ENCODE data around the gene TENM3. TPM values are rescaled to one million over a fixed set of nuclear protein-coding genes. Genes with fewer than 3 reads are reported as not detected.

Gene TENM3
- polyA plus RNA-seq, 1 of the 3 experiments (the other 2 are of a cell fraction), result 10.4 TPM

- Histone ChIP-seq H4K20me1 (ENCODE audit: insufficient read depth) (no peaks in the 10 kb centered on the region), H2AFZ (ENCODE audit: low read depth) (no peak overlapping the region), H3K9me2 (no peaks in the 10 kb centered on the region), H3K36me3 (replicated peaks in 1 of 2; ENCODE audit: control insufficient read depth in 1 of 2, insufficient read depth in 2 of 2, low read length in 1 of 2) (peaks cover 0 to 20% of the 10 kb centered on the region in 2 experiments), H3K79me2 (ENCODE audit: insufficient read depth) (no peaks in the 10 kb centered on the region), H3K27ac (ENCODE audit: low read depth in 2 of 2, low read length in 1 of 2) (no peak overlapping the region), H3K9ac (no peak overlapping the region), H3K4me2 (no peak overlapping the region), H3K4me3 (ENCODE audit: low read depth in 2 of 2, low read length in 1 of 2) (no peak overlapping the region), H3K27me3 (ENCODE audit: insufficient read depth) (no peaks in the 10 kb centered on the region), H3K4me1 (ENCODE audit: control insufficient read depth in 1 of 2, insufficient read depth in 2 of 2, low read depth in 1 of 2, low read length in 1 of 2) (peaks cover 0 to 18% of the 10 kb centered on the region in 2 experiments; a peak in 2 of 4 replicates), H3F3A (replicated peaks; ENCODE audit: insufficient read depth) (no peaks in the 10 kb centered on the region), H3K9me3 (no peaks in the 10 kb centered on the region)
- 75% methylated on average over 3 of the region's 3 CpGs for WGBS (ENCODE audit: low lambda C conversion rate)
- ChIA-PET POLR2A (no interaction called here), CTCF (no interaction called here)
- TF ChIP-seq TCF12 (IDR thresholded peaks at IDR 0.05) (no peak), POLR2AphosphoS5 (IDR thresholded peaks at IDR 0.05; ENCODE audit: low read depth, low read length) (no peak), YY1 (IDR thresholded peaks at IDR 0.05; ENCODE audit: low read depth) (no peak), MXI1 (IDR thresholded peaks at IDR 0.05; ENCODE audit: low read depth, low read length) (no peak), MEF2A (IDR thresholded peaks at IDR 0.05; ENCODE audit: borderline replicate concordance, low read depth) (no peak), SMC3 (IDR thresholded peaks at IDR 0.05; ENCODE audit: low read depth, low read length) (no peak), TAF1 (IDR thresholded peaks at IDR 0.05; ENCODE audit: borderline replicate concordance, low read depth, low read length) (no peak), USF2 (IDR thresholded peaks at IDR 0.05; ENCODE audit: borderline replicate concordance, low read depth, low read length) (no peak), ZBTB33 (IDR thresholded peaks at IDR 0.05; ENCODE audit: borderline replicate concordance, low read depth) (no peak)
- TF ChIP-seq, protein P1, sequence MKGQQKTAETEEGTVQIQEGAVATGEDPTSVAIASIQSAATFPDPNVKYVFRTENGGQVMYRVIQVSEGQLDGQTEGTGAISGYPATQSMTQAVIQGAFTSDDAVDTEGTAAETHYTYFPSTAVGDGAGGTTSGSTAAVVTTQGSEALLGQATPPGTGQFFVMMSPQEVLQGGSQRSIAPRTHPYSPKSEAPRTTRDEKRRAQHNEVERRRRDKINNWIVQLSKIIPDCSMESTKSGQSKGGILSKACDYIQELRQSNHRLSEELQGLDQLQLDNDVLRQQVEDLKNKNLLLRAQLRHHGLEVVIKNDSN (IDR thresholded peaks at IDR 0.05; ENCODE audit: borderline replicate concordance, low read depth), result no peak
- TF ChIP-seq, protein P2, sequence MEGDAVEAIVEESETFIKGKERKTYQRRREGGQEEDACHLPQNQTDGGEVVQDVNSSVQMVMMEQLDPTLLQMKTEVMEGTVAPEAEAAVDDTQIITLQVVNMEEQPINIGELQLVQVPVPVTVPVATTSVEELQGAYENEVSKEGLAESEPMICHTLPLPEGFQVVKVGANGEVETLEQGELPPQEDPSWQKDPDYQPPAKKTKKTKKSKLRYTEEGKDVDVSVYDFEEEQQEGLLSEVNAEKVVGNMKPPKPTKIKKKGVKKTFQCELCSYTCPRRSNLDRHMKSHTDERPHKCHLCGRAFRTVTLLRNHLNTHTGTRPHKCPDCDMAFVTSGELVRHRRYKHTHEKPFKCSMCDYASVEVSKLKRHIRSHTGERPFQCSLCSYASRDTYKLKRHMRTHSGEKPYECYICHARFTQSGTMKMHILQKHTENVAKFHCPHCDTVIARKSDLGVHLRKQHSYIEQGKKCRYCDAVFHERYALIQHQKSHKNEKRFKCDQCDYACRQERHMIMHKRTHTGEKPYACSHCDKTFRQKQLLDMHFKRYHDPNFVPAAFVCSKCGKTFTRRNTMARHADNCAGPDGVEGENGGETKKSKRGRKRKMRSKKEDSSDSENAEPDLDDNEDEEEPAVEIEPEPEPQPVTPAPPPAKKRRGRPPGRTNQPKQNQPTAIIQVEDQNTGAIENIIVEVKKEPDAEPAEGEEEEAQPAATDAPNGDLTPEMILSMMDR (IDR thresholded peaks at IDR 0.05), result no peak
- TF ChIP-seq, protein P3, sequence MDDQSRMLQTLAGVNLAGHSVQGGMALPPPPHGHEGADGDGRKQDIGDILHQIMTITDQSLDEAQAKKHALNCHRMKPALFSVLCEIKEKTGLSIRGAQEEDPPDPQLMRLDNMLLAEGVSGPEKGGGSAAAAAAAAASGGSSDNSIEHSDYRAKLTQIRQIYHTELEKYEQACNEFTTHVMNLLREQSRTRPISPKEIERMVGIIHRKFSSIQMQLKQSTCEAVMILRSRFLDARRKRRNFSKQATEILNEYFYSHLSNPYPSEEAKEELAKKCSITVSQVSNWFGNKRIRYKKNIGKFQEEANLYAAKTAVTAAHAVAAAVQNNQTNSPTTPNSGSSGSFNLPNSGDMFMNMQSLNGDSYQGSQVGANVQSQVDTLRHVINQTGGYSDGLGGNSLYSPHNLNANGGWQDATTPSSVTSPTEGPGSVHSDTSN (IDR thresholded peaks at IDR 0.05), result no peak
- DNase-seq, result no peak
These were observed 497.1 kb downstream of the TENM3 start for GRCh38 chr4:182740256-182740655.
